Stimulated activated CD8-positive, alpha-beta memory T cell treated with anti-CD3 and anti-CD28 coated beads, Interleukin-12 subunit alpha, Interleukin-12 subunit beta, amount 100 ng/mL, for 24 hours (primary cell): ENCODE measurements around the gene TMTC3.

Experiments
- DNase-seq: peaks from one replicate; pipeline ENCODE4 v3.0.0-alpha.2; 2020; ENCODE audit errors: extremely low read depth

Gene TMTC3

GRCh38 chr12:88227263-88227662, 85.2 kb downstream of the TMTC3 start:
- no peak for DNase-seq

- no peak for DNase-seq
These were observed 85.8 kb downstream of the TMTC3 start for GRCh38 chr12:88227871-88228270.

DNA sequence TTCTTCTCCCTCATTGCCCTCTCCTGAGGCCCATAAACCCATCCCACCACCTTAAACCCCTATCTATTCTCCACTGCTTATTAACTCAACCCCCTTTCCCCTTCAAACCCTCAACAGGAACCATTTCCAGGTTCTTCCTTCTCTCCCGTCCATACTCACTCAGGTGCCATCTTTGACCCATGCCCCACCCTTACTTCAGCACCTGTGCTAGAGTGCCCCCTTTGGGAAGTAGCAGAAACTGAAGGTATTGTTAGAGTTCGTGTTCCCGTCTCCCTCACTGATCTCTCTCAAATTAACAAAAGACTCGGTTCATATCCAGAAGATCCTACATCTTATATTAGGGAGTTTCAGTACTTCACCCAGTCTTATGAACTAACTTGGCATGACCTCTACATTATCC, 86.6 kb downstream of the TMTC3 start:
- DNase-seq = no peak

DNA sequence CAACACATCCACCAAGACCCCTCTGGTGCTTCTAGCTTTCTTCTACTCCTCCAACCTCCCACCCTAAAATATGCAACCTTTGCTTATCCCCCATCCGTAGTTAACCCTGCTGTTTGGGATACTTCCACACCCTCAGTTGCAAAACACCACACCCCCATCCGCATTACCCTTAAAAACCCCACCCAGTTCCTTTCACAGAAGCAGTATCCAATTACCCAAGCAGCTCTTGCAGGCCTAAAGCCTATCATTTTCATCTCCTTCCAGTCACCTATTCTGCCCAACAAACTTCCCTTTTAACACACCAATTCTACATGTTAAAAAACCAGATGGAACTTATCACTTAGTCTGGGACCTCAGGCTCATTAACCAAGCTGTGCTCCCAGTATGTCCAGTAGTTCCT, 88.2 kb downstream of the TMTC3 start:
- no peak for DNase-seq

DNA sequence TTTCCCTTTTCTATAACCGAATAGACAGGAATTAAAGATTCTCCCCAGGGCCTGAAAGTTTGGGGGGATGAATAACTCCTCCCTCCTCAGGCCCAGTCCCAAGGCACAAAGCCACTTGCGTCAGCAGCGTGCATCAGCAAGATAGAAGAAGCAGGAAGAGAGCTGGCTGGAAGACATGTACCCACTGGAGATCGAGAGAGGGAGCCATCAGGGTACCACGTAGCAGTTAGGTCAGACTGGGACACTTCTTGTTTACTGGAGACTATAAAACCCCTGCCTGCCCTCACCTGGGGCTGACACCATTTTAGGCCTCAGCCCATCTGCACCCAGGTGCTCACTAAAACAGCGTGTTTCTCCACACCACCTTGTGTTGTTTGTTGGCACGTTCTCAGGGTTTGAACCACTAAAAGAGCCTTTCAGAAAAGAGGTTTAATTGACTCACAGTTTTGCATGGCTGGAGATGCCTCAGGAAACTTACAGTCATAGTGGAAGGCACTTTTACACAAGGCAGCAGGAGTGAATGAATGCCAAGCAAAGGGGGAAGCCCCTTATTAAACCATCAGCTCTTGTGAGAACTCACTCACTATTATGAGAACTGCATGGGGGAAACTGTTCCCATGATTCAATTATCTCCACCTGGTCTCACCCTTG, 93.2 kb downstream of the TMTC3 start:
- no peak for DNase-seq

DNA sequence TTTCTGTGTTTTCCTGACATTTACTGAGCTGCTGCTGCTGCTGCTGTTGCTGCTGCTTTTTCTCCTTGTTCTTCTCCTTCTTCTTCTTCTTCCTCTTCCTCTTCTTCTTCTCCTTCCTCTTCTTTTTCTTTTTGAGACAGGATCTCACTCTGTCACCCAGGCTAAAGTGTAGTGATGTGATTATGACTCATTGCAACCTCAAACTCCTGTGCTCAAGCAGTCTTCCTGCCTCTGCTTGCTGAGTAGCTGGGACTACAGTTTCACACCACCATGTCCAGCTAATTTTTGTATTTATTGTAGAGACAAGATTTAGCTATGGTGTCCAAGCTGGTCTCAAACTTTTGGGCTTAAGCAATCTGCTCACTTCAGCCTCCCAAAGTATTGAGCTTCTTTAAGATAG, 95.8 kb downstream of the TMTC3 start:
- no peak for DNase-seq

DNA sequence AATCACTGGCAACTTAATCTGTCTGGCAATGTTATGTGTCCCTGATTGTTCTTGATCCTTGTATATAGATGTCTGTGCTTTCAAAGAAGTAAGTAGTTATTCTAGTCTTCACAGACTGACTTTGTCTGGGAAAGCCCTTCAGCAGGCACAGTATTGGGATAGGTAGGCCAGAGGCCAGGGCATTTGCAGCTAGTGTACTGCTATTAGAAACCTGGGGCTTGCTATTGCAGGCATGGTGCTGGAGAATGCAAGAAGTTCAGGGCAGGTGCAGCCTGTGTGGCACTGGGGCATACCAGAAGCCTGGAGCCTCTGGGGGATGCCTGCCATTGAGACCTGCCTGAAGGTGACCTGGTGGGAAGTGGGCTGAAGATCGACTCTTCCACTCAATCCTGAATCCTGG, 96.3 kb downstream of the TMTC3 start:
- no peak for DNase-seq

- DNase-seq = no peak
These were observed 99.9 kb downstream of the TMTC3 start for GRCh38 chr12:88241862-88242570.

DNA sequence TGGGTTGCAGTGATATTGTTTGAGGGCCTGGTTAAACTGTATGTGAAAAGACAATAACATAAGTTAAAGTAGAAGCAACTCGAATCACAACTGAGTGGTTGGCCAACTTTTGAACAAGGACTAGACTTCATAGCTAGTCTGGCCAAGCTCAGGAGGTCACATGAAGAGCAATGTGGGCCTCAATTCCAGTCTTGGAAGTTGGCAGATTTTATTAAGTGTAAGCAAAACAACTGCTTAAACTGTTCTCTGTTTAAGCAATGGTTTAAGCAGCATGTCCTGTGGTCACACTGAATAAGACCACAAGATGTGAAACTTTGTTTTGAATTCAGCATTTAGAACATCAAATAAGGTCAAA, 100.4 kb downstream of the TMTC3 start:
- no peak for DNase-seq

DNA sequence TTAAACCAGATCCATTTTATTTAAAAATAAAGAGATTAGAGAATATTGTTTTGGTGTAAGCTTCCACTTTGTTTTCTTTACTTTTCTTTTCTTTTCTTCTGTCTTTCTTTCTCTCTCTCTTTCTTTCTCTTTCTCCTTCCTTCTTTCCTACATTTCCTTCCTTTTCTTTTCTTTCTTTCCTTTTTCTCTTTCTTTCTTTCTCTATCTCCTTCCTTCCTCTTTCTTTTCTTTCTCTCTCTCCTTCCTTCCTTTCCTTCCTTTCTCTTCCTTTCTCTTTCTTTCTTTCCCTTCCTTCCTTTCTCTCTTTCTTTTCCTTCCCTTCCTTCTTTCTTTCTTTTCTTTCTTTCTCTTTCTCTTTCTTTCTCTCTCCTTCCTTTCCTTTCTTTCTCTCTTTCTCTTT, 100.8 kb downstream of the TMTC3 start:
- DNase-seq = no peak

DNA sequence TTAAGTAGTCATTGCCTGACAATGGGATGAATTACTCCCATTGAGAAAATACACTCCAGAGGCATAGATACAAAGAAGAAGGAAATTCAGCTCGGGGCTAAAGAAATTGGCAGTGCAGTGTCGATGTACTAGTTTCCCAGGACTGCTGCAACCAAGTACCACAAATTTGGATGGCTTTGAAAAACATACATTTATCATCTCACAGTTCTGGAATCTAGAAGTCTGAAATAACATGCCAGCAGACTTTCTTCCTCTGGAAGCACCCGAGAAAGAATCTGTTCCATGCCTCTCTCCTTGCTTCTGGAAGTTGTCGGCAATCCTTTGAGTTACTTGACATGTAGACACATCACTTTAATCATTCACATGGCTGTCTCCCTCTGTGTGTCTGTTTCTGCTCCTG, 101.9 kb downstream of the TMTC3 start:
- DNase-seq = no peak

GRCh38 chr12:88245905-88246304, 103.8 kb downstream of the TMTC3 start:
- no peak for DNase-seq

DNA sequence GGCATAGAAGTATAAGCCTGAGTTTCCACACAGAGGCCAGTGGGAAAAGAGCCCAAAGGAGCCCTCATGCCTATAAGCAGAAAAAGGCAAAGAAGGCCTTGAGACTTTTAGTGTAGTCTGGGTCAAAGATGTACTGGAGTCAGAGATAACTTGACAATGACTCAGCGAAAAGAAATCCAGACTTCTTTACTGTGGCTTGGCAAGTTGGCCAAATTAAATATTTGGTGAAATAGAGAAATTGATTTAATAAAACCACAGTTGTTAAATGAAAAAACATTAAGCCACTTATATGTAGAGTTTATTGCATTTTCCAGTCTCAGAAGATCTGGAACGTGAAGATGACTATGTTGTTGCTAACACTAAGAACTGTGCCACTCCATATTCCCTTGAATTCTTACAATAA, 105.1 kb downstream of the TMTC3 start:
- no peak for DNase-seq

GRCh38 chr12:88248606-88249005, 106.5 kb downstream of the TMTC3 start:
- DNase-seq = no peak
